Loucy (cell line): Measurements from ENCODE around the gene OBI1.

Experiments used
- H2AFZ ChIP-seq: fragments of 200-600 bp; sonication (generic); 2 replicates; pipeline ENCODE4 v1.6.0; 2016; ENCODE audit warnings: antibody characterized with exemption, mild to moderate bottlenecking, low read length, moderate library complexity
- H3F3A ChIP-seq: fragments of 200-600 bp; 2 replicates; pipeline ENCODE4 v1.6.0; 2016; ENCODE audit warnings: antibody characterized with exemption, low read depth, mild to moderate bottlenecking
- H3K27me3 ChIP-seq: fragments of 200-600 bp; sonication (generic); 2 replicates; pipeline ENCODE4 v1.6.1; 2014; ENCODE audit warnings: low read length, mild to moderate bottlenecking; ENCODE audit not compliant: insufficient read depth, poor library complexity, severe bottlenecking
- H3K36me3 ChIP-seq: fragments of 200-600 bp; sonication (generic); 2 replicates; pipeline ENCODE4 v1.6.1; 2016; ENCODE audit warnings: low read length; ENCODE audit not compliant: insufficient read depth
- H3K4me1 ChIP-seq: fragments of 200-600 bp; sonication (generic); 2 replicates; pipeline ENCODE4 v1.5.1; 2014; ENCODE audit warnings: low read length, mild to moderate bottlenecking; ENCODE audit not compliant: insufficient read depth, poor library complexity, severe bottlenecking
- H3K4me2 ChIP-seq: fragments of 200-600 bp; sonication (generic); 2 replicates; pipeline ENCODE4 v1.6.0; 2014; ENCODE audit warnings: antibody characterized with exemption, low read length, low read depth, mild to moderate bottlenecking; ENCODE audit not compliant: poor library complexity, severe bottlenecking
- H3K4me3 ChIP-seq: fragments of 200-600 bp; sonication (generic); 2 replicates; pipeline ENCODE4 v1.5.1; 2014; ENCODE audit warnings: low read length, mild to moderate bottlenecking, mixed read lengths; ENCODE audit not compliant: poor library complexity, severe bottlenecking
- H3K79me2 ChIP-seq: fragments of 200-600 bp; sonication (generic); 2 replicates; pipeline ENCODE4 v1.6.1; 2014; ENCODE audit warnings: low read length; ENCODE audit not compliant: insufficient read depth
- H3K9ac ChIP-seq: fragments of 200-600 bp; sonication (generic); 2 replicates; pipeline ENCODE4 v1.6.0; 2014; ENCODE audit warnings: mild to moderate bottlenecking, low read depth, low read length, moderate library complexity; ENCODE audit not compliant: poor library complexity, severe bottlenecking
- H3K9me2 ChIP-seq: fragments of 200-600 bp; sonication (generic); replicated peaks from 2 replicates; pipeline ENCODE4 v1.6.1; 2016; ENCODE audit warnings: low read depth, low read length, mixed read lengths
- H3K9me3 ChIP-seq: fragments of 200-600 bp; sonication (generic); 2 replicates; pipeline ENCODE4 v1.6.1; 2014; ENCODE audit warnings: mild to moderate bottlenecking, antibody characterized with exemption, low read length, low read depth; ENCODE audit not compliant: insufficient read depth
- H4K20me1 ChIP-seq: fragments of 200-600 bp; sonication (generic); 2 replicates; pipeline ENCODE4 v1.6.0; 2014; ENCODE audit warnings: antibody characterized with exemption, low read length, mild to moderate bottlenecking; ENCODE audit not compliant: insufficient read depth, poor library complexity, severe bottlenecking
- EZH2phosphoT487 ChIP-seq: fragments of 200-600 bp; IDR thresholded peaks from 2 replicates; pipeline ENCODE4 v1.6.1; 2018; ENCODE audit warnings: antibody characterized with exemption, mild to moderate bottlenecking, moderate library complexity, borderline replicate concordance
- TF ChIP-seq, protein P1 (sequence below): fragments of 200-600 bp; sonication (generic); conservative IDR thresholded peaks from 2 replicates; pipeline ENCODE4 v1.5.1; 2014; ENCODE audit warnings: mild to moderate bottlenecking, antibody characterized with exemption, low read length

OBI1 gene

DNA sequence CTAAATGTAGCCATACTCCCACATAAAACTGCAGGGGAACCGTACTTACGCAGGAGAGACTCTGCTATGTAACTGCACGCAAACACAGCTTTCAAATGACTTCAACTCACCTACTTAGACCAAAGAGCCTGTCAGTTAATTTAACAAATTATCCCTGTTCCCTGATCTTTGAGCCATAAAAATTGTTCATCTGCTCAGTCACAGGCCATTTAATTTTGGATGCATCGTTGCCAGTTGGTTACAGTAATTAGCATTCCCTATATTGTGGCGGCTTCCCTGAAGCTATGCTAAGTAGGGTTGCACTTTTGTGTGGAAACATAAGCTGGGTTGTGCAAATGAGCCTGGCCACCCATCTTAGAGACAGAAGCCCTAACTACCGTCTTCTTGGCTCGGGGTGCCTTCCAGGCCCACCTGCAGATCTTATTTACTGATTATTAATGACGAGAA lies 21.2 kb upstream of the OBI1 start:
- Histone ChIP-seq H3K4me2 (no peak overlapping the region), H3K27me3 (no peaks in the 10 kb centered on the region), H3K9me3 (no peaks in the 10 kb centered on the region; the same call in 1 of the 2 replicates), H3K9me2 (no peaks in the 10 kb centered on the region), H3K9ac (no peak overlapping the region), H3K4me3 (no peak overlapping the region), H3K79me2 (no peaks in the 10 kb centered on the region), H3K36me3 (no peaks in the 10 kb centered on the region), H3K4me1 (no peaks in the 10 kb centered on the region), H2AFZ (peak overlapping the region; percentile 11; the same call in 1 of the 2 replicates), H3F3A (no peaks in the 10 kb centered on the region), H4K20me1 (no peaks in the 10 kb centered on the region)
- TF ChIP-seq EZH2phosphoT487, result no peak
- TF ChIP-seq, protein P1, sequence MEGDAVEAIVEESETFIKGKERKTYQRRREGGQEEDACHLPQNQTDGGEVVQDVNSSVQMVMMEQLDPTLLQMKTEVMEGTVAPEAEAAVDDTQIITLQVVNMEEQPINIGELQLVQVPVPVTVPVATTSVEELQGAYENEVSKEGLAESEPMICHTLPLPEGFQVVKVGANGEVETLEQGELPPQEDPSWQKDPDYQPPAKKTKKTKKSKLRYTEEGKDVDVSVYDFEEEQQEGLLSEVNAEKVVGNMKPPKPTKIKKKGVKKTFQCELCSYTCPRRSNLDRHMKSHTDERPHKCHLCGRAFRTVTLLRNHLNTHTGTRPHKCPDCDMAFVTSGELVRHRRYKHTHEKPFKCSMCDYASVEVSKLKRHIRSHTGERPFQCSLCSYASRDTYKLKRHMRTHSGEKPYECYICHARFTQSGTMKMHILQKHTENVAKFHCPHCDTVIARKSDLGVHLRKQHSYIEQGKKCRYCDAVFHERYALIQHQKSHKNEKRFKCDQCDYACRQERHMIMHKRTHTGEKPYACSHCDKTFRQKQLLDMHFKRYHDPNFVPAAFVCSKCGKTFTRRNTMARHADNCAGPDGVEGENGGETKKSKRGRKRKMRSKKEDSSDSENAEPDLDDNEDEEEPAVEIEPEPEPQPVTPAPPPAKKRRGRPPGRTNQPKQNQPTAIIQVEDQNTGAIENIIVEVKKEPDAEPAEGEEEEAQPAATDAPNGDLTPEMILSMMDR, result no peak

DNA sequence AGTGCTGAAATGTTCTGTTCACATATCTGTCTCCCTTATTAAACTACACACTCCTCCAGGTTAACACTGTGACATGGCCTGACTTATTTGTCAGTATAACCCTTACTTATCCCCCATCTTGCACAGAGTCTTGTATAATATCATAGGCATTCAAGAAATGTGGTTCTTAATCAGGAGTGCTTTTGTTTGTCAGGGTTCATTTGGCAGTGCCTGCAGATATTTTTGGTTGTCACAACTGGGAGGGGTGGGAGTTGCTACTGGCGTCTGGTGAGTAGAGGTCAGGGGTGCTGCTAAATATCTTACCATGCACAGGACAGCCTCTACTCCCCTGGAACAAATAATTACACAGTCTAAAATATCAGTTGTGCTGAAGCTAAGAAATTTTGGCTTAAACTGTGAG lies 20.4 kb upstream of the OBI1 start:
- Histone ChIP-seq H3K36me3 (no peaks in the 10 kb centered on the region), H3K27me3 (no peaks in the 10 kb centered on the region), H3K9me3 (no peaks in the 10 kb centered on the region), H4K20me1 (no peaks in the 10 kb centered on the region), H3K79me2 (no peaks in the 10 kb centered on the region), H3F3A (no peaks in the 10 kb centered on the region), H2AFZ (peak overlapping the region; percentile 11; the same call in 1 of the 2 replicates), H3K4me2 (no peak overlapping the region), H3K9me2 (no peaks in the 10 kb centered on the region), H3K9ac (no peak overlapping the region), H3K4me1 (no peaks in the 10 kb centered on the region), H3K4me3 (no peak overlapping the region)
- TF ChIP-seq, protein P1, result no peak
- TF ChIP-seq EZH2phosphoT487, result no peak

DNA sequence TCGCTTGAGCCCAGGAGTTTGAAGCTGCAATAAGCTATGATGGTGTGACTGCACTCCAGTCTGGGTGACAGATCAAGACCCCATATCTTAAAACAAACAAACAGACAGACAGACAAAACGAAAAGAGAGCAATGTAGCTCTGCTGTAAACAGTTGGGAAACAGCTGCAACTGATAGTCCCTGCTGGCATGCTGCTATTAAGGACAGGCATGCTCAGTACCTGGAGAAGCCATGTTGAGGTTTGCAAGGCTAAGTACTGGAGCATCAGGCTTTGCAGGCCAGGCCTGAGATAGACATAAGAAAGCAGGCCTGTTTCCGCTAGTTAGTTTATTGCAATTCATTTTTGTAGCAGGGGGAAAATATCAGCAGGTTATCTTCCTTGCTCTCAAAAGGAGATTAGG lies 16.2 kb upstream of the OBI1 start:
- Histone ChIP-seq H3K9me2 (no peaks in the 10 kb centered on the region), H3K4me1 (no peaks in the 10 kb centered on the region), H2AFZ (no peak overlapping the region), H4K20me1 (no peaks in the 10 kb centered on the region), H3K9me3 (no peaks in the 10 kb centered on the region), H3K36me3 (no peaks in the 10 kb centered on the region), H3K79me2 (no peaks in the 10 kb centered on the region), H3K9ac (no peak overlapping the region), H3F3A (no peaks in the 10 kb centered on the region), H3K27me3 (no peaks in the 10 kb centered on the region), H3K4me3 (no peak overlapping the region), H3K4me2 (no peak overlapping the region)
- no peak for TF ChIP-seq EZH2phosphoT487
- TF ChIP-seq, protein P1, result no peak
